Fibroblast of lung (primary cell): ENCODE results near the gene SPAG5. TPM values are rescaled to one million over a fixed set of nuclear protein-coding genes. Genes with fewer than 3 reads are reported as not detected.

Experiments
- DNase-seq, 2 donors: peaks; one replicate each; pipeline versions ENCODE4 v3.0.0 to v3.0.0-alpha.2; 2010; ENCODE audit warnings: low read depth in 2 of 2
- H2AFZ ChIP-seq: 2 replicates; pipeline ENCODE4 v1.5.1; 2012; ENCODE audit warnings: low read length, control low read depth, inconsistent platforms
- H3K27ac ChIP-seq: 2 replicates; pipeline ENCODE4 v1.5.1; 2011; ENCODE audit warnings: low read length, control low read depth; ENCODE audit not compliant: insufficient read depth
- H3K27me3 ChIP-seq: 2 replicates; pipeline ENCODE4 v1.5.1; 2011; ENCODE audit warnings: mild to moderate bottlenecking, low read length; ENCODE audit not compliant: control insufficient read depth, insufficient read depth
- H3K36me3 ChIP-seq: 2 replicates; pipeline ENCODE4 v1.5.1; 2011; ENCODE audit warnings: low read length; ENCODE audit not compliant: control insufficient read depth, insufficient read depth
- H3K4me1 ChIP-seq: 2 replicates; pipeline ENCODE4 v1.5.1; 2011; ENCODE audit warnings: low read length; ENCODE audit not compliant: control insufficient read depth, insufficient read depth; ENCODE audit errors: extremely low read depth
- H3K4me2 ChIP-seq: 2 replicates; pipeline ENCODE4 v1.5.1; 2011; ENCODE audit warnings: low read length, control low read depth; ENCODE audit not compliant: insufficient read depth; ENCODE audit errors: extremely low read depth
- H3K4me3 ChIP-seq, 4 experiments: fragments of 200-600 bp in 1 of 4; sonication (generic) in 1 of 4; replicated peaks in 1 of 4; 2 replicates each; pipeline ENCODE4 v1.5.1; 2011 to 2016; ENCODE audit warnings: low read length in 4 of 4, low read depth in 3 of 4, mild to moderate bottlenecking in 3 of 4, control low read depth in 2 of 4, inconsistent platforms in 1 of 4, mixed read lengths in 1 of 4; ENCODE audit not compliant: insufficient read depth in 1 of 4; ENCODE audit errors: control extremely low read depth in 1 of 4
- H3K79me2 ChIP-seq: 2 replicates; pipeline ENCODE4 v1.5.1; 2012; ENCODE audit warnings: mild to moderate bottlenecking, low read length, inconsistent platforms; ENCODE audit not compliant: control insufficient read depth, insufficient read depth
- H3K9ac ChIP-seq: 2 replicates; pipeline ENCODE4 v1.5.1; 2011; ENCODE audit warnings: mild to moderate bottlenecking, low read length, control low read depth; ENCODE audit not compliant: insufficient read depth
- H3K9me3 ChIP-seq: 2 replicates; pipeline ENCODE4 v1.5.1; 2012; ENCODE audit warnings: low read depth, low read length; ENCODE audit not compliant: control insufficient read depth, insufficient read depth
- H4K20me1 ChIP-seq: 2 replicates; pipeline ENCODE4 v1.5.1; 2011; ENCODE audit warnings: low read length; ENCODE audit not compliant: control insufficient read depth, insufficient read depth; ENCODE audit errors: extremely low read depth
- EZH2 ChIP-seq: IDR thresholded peaks from 2 replicates; pipeline ENCODE4 v1.5.1; 2012; ENCODE audit warnings: low read length, control low read depth, mild to moderate bottlenecking; ENCODE audit errors: missing control alignments
- polyA plus RNA-seq, 2 donors: library from polyadenylated mRNA; depleted of rRNA in 1 of 2; stranded (reverse) in 1 of 2; unstranded in 1 of 2; fragments of >200 nt; gene quantifications; 2 replicates each; pipeline ENCODE4 v1.2.1, GENCODE V29; 2011 to 2012; ENCODE audit warnings: missing spikeins in 1 of 2
- total RNA-seq: library from RNA; depleted of rRNA; stranded (reverse); fragments of >200 nt; gene quantifications from 2 replicates; pipeline ENCODE4 v1.2.1, GENCODE V29; 2014
- TF ChIP-seq, protein P1 (sequence below), 2 donors: IDR thresholded peaks in 1 of 2; conservative IDR thresholded peaks in 1 of 2; 1 replicate in 1 of 2; 2 replicates in 1 of 2; pipeline ENCODE4 v1.5.1; 2011 to 2012; ENCODE audit warnings: low read length in 2 of 2, control low read depth in 1 of 2, inconsistent platforms in 1 of 2, low read depth in 1 of 2, mild to moderate bottlenecking in 1 of 2

Gene SPAG5
- total and polyA plus RNA-seq, 2 donors (not counting 1 experiment from before 2014, with no cell fraction given), result 12.0 to 13.7 TPM

DNA sequence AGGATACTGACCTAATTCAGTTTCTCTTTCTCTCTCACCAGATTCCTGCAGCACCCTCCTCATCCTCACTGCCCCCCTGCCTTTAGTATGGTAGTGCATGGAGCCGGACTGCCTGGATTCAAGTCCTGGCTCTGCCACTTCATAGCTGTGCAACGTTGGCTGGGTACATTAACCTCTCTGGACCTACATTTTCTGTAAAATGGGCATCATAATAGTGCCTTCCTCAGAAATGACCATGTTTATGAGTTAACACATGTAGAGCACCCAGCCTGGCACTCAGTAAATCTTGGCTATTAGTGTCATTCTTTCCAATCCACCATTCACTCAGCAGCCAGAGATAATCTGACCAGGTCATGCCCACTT, 53.7 kb downstream of the SPAG5 start:
- no peak for TF ChIP-seq EZH2
- TF ChIP-seq, protein P1, sequence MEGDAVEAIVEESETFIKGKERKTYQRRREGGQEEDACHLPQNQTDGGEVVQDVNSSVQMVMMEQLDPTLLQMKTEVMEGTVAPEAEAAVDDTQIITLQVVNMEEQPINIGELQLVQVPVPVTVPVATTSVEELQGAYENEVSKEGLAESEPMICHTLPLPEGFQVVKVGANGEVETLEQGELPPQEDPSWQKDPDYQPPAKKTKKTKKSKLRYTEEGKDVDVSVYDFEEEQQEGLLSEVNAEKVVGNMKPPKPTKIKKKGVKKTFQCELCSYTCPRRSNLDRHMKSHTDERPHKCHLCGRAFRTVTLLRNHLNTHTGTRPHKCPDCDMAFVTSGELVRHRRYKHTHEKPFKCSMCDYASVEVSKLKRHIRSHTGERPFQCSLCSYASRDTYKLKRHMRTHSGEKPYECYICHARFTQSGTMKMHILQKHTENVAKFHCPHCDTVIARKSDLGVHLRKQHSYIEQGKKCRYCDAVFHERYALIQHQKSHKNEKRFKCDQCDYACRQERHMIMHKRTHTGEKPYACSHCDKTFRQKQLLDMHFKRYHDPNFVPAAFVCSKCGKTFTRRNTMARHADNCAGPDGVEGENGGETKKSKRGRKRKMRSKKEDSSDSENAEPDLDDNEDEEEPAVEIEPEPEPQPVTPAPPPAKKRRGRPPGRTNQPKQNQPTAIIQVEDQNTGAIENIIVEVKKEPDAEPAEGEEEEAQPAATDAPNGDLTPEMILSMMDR (conservative IDR thresholded peaks at IDR 0.05 in 1 of 2, IDR thresholded peaks at IDR 0.05 in 1 of 2; ENCODE audit: low read depth in 1 of 2, low read length in 2 of 2), result no peak
- H4K20me1 ChIP-seq, result no peaks in the 10 kb centered on the region
- no peak overlapping the region for H3K9ac ChIP-seq
- no peak overlapping the region for H3K27ac ChIP-seq
- no peak for DNase-seq
- no peaks in the 10 kb centered on the region for H3K27me3 ChIP-seq
- H3K9me3 ChIP-seq, result no peaks in the 10 kb centered on the region
- no peak overlapping the region for H3K4me2 ChIP-seq
- no peak overlapping the region for H3K4me3 ChIP-seq
- H2AFZ ChIP-seq, result no peak overlapping the region
- H3K4me1 ChIP-seq, result no peaks in the 10 kb centered on the region
- peaks cover 3% of the 10 kb centered on the region for H3K36me3 ChIP-seq
- no peaks in the 10 kb centered on the region for H3K79me2 ChIP-seq

DNA sequence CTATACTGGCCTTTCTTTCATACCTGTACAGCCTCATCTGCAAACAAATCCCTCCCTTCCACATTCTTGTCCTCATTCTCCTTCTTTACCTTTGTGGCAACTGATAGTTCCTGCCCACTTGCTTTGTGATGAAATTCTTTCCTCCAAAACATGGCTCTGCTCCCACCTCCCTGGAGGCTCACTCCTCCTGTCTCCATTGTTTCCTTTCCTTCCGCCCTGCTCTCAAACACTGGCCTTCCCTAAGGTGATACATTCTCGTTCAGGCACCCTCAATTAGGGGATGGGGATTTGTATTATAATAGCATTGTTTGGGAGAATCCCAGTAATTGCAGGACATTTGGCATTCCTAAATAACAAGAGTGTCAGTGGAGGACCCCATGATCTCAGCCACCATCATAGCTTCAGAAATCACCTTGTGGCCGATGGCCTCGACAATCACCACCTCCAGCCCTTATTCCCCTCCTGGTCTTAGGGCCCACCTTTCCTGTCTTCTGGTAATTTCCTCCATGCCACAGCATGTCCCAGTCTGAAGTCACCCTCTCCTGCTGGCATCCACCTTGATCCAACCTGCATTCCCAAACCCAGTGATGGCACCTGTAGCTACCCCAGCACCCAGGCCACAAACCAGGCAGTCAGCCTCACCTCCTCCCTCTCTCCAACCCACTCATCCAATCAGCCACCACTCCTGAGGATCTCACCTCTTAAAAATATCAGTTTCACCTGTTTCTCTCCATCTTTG, 54.3 kb downstream of the SPAG5 start:
- H2AFZ ChIP-seq, result no peak overlapping the region
- H3K79me2 ChIP-seq, result no peaks in the 10 kb centered on the region
- no peaks in the 10 kb centered on the region for H3K27me3 ChIP-seq
- no peaks in the 10 kb centered on the region for H4K20me1 ChIP-seq
- no peaks in the 10 kb centered on the region for H3K4me1 ChIP-seq
- DNase-seq, result no peak
- H3K9me3 ChIP-seq, result no peaks in the 10 kb centered on the region
- peaks cover 3% of the 10 kb centered on the region for H3K36me3 ChIP-seq
- no peak overlapping the region for H3K9ac ChIP-seq
- TF ChIP-seq EZH2, result no peak
- TF ChIP-seq, protein P1 (conservative IDR thresholded peaks at IDR 0.05 in 1 of 2, IDR thresholded peaks at IDR 0.05 in 1 of 2; ENCODE audit: low read depth in 1 of 2, low read length in 2 of 2), result no peak
- H3K4me3 ChIP-seq, result no peak overlapping the region
- H3K4me2 ChIP-seq, result no peak overlapping the region
- no peak overlapping the region for H3K27ac ChIP-seq

DNA sequence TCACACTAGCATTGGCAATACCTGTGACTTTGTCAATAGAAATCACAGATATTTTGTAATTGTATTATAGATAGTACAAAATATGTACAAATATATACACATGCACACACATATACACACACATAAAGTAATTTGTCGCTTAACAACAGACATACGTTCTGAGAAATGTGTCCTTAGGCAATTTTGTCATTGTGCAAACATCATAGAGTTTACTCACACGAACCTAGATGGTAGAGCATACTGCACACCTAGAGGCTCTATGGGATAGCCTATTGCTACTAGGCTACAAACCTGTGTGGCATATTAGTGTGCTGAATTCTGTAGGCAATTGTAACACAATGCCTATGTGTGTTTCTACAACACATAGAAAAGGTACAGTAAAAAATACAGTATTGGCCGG, 57.4 kb downstream of the SPAG5 start:
- DNase-seq, result no peak
- peaks cover 4% of the 10 kb centered on the region for H3K27me3 ChIP-seq
- H3K9me3 ChIP-seq, result no peaks in the 10 kb centered on the region
- H3K27ac ChIP-seq, result no peak overlapping the region
- H3K9ac ChIP-seq, result no peak overlapping the region
- H3K36me3 ChIP-seq, result no peaks in the 10 kb centered on the region
- no peak overlapping the region for H3K4me2 ChIP-seq
- TF ChIP-seq, protein P1 (conservative IDR thresholded peaks at IDR 0.05 in 1 of 2, IDR thresholded peaks at IDR 0.05 in 1 of 2; ENCODE audit: low read depth in 1 of 2, low read length in 2 of 2), result no peak
- TF ChIP-seq EZH2, result no peak
- H3K4me3 ChIP-seq, result no peak overlapping the region
- H3K4me1 ChIP-seq, result no peaks in the 10 kb centered on the region
- H3K79me2 ChIP-seq, result no peaks in the 10 kb centered on the region
- no peak overlapping the region for H2AFZ ChIP-seq
- H4K20me1 ChIP-seq, result no peaks in the 10 kb centered on the region
